ENCODE results near the gene PCSK7.

DNA sequence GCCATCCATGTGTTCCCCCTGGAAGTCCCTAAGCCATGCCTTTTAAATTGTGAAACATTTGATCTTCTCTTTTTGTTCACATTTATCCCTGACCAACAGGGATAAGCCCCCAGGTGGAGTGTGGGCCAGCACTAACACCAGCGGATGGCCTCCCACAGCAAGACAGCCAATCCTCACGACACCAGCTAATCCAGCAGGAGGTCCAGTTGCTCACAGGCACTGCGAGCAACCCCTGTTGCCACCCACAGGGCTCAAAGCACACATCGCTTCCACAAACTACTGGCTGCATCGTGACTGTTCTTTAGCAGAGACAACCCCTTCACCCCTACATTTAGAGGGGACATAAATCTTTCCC lies 2.0 kb downstream of the PCSK7 start:
- no peak for TF ChIP-seq SIN3A (IDR thresholded peaks at IDR 0.05; ENCODE audit: borderline replicate concordance, insufficient read depth, low read length)
- no peak for TF ChIP-seq POLR2AphosphoS5 (IDR thresholded peaks at IDR 0.05; ENCODE audit: low read depth, low read length)
- no peak for TF ChIP-seq TAF1 (IDR thresholded peaks at IDR 0.05; ENCODE audit: borderline replicate concordance, insufficient read depth, low read length)
- TF ChIP-seq, protein P1, sequence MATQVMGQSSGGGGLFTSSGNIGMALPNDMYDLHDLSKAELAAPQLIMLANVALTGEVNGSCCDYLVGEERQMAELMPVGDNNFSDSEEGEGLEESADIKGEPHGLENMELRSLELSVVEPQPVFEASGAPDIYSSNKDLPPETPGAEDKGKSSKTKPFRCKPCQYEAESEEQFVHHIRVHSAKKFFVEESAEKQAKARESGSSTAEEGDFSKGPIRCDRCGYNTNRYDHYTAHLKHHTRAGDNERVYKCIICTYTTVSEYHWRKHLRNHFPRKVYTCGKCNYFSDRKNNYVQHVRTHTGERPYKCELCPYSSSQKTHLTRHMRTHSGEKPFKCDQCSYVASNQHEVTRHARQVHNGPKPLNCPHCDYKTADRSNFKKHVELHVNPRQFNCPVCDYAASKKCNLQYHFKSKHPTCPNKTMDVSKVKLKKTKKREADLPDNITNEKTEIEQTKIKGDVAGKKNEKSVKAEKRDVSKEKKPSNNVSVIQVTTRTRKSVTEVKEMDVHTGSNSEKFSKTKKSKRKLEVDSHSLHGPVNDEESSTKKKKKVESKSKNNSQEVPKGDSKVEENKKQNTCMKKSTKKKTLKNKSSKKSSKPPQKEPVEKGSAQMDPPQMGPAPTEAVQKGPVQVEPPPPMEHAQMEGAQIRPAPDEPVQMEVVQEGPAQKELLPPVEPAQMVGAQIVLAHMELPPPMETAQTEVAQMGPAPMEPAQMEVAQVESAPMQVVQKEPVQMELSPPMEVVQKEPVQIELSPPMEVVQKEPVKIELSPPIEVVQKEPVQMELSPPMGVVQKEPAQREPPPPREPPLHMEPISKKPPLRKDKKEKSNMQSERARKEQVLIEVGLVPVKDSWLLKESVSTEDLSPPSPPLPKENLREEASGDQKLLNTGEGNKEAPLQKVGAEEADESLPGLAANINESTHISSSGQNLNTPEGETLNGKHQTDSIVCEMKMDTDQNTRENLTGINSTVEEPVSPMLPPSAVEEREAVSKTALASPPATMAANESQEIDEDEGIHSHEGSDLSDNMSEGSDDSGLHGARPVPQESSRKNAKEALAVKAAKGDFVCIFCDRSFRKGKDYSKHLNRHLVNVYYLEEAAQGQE (IDR thresholded peaks at IDR 0.05; ENCODE audit: insufficient read depth in 1 of 2, low read depth in 2 of 2, low read length in 2 of 2), result no peak
- TF ChIP-seq FOXP2 (optimal IDR thresholded peaks at IDR 0.05; ENCODE audit: borderline replicate concordance, extremely low read depth, extremely low read length, insufficient read depth), result no peak
